GM12872 (cell line): ENCODE data around the gene LRFN4.

Experiments
- TF ChIP-seq, protein P1 (sequence below): IDR thresholded peaks from 3 replicates; pipeline ENCODE4 v1.5.1; 2011; ENCODE audit warnings: low read depth, mild to moderate bottlenecking, low read length, moderate library complexity; ENCODE audit not compliant: insufficient read depth

The LRFN4 gene

DNA sequence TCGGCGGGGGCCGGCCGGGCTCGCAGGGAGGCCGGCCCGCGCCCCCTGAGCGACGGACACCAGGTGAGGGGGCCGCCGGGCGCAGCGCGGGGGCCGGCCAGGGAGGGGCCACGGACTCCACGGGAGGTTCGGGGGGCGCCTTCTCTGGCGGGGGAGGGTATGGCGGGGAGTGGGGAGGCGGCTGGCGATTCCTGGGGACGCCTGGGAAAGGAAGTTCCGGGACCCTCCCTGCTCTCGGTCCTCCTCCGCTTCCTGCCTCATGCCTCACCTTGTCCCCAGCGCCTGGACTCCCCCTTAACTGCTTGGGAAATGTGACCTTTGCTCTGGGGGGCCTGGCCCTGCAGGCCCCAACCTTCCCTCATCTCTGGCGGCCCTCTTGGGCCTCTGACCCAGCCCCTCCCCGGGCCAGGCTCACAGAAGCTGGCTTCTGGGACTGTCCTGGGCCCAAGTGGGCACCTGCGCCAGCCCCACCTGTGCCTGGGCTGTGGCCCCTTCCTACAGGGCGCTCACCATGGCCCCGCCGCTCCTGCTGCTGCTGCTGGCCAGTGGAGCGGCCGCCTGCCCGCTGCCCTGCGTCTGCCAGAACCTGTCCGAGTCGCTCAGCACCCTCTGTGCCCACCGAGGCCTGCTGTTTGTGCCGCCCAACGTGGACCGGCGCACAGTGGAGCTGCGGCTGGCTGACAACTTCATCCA lies 516 bp downstream of the LRFN4 start:
- TF ChIP-seq, protein P1, sequence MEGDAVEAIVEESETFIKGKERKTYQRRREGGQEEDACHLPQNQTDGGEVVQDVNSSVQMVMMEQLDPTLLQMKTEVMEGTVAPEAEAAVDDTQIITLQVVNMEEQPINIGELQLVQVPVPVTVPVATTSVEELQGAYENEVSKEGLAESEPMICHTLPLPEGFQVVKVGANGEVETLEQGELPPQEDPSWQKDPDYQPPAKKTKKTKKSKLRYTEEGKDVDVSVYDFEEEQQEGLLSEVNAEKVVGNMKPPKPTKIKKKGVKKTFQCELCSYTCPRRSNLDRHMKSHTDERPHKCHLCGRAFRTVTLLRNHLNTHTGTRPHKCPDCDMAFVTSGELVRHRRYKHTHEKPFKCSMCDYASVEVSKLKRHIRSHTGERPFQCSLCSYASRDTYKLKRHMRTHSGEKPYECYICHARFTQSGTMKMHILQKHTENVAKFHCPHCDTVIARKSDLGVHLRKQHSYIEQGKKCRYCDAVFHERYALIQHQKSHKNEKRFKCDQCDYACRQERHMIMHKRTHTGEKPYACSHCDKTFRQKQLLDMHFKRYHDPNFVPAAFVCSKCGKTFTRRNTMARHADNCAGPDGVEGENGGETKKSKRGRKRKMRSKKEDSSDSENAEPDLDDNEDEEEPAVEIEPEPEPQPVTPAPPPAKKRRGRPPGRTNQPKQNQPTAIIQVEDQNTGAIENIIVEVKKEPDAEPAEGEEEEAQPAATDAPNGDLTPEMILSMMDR = no peak

DNA sequence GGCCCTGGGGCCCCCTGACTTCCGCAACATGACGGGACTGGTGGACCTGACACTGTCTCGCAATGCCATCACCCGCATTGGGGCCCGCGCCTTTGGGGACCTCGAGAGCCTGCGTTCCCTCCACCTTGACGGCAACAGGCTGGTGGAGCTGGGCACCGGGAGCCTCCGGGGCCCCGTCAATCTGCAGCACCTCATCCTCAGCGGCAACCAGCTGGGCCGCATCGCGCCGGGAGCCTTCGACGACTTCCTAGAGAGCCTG lies 992 bp downstream of the LRFN4 start:
- TF ChIP-seq, protein P1 = no peak

DNA sequence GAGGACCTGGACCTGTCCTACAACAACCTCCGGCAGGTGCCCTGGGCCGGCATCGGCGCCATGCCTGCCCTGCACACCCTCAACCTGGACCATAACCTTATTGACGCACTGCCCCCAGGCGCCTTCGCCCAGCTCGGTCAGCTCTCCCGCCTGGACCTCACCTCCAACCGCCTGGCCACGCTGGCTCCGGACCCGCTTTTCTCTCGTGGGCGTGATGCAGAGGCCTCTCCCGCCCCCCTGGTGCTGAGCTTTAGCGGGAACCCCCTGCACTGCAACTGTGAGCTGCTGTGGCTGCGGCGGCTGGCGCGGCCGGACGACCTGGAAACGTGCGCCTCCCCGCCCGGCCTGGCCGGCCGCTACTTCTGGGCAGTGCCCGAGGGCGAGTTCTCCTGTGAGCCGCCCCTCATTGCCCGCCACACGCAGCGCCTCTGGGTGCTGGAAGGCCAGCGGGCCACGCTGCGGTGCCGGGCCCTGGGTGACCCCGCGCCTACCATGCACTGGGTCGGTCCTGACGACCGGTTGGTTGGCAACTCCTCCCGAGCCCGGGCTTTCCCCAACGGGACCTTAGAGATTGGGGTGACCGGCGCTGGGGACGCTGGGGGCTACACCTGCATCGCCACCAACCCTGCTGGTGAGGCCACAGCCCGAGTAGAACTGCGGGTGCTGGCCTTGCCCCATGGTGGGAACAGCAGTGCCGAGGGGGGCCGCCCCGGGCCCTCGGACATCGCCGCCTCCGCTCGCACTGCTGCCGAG lies 1.5 kb downstream of the LRFN4 start:
- TF ChIP-seq, protein P1 = no peak

DNA sequence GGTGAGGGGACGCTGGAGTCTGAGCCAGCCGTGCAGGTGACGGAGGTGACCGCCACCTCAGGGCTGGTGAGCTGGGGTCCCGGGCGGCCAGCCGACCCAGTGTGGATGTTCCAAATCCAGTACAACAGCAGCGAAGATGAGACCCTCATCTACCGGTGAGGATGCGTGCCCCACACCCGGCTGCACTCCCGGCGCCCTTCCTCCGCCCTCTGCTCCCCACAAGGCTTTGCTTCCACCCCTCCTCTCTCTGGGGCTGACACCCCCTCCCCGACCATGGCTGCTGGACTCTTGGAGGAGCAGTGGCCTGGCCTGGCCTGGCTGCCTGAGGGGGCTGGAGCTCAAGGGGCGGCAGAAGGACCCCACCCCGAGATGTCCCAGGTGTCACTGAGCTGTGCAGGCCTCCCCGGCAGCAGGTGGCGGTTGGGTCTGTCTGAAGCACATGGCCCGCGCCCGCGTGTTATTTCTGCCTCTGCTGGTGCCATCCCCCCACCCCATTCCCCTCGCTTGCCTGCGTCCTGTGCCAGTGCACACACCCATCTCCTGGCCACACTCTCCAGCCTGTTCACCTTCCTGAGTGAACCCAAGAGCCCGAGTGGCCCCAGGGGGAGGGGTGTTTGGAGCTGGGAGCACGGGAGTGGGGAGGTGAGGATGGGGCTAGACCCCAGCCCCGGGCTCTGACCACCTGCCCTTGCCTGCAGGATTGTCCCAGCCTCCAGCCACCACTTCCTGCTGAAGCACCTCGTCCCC lies 2.2 kb downstream of the LRFN4 start:
- TF ChIP-seq, protein P1 = no peak

DNA sequence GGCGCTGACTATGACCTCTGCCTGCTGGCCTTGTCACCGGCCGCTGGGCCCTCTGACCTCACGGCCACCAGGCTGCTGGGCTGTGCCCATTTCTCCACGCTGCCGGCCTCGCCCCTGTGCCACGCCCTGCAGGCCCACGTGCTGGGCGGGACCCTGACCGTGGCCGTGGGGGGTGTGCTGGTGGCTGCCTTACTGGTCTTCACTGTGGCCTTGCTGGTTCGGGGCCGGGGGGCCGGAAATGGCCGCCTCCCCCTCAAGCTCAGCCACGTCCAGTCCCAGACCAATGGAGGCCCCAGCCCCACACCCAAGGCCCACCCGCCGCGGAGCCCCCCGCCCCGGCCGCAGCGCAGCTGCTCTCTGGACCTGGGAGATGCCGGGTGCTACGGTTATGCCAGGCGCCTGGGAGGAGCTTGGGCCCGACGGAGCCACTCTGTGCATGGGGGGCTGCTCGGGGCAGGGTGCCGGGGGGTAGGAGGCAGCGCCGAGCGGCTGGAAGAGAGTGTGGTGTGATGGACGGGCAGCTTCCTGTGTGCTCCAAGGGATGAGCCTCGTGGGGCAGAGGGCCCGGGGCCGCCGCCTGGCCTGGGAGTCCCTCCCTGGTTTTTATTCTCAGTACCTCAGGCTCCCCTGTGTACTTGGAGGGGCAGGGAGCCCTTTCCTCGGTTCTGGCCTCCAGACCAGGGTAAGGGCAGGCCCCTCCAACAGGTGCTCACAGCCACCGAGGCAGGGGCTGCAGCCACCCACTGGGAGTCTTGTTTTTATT lies 3.0 kb downstream of the LRFN4 start:
- TF ChIP-seq, protein P1 = no peak

DNA sequence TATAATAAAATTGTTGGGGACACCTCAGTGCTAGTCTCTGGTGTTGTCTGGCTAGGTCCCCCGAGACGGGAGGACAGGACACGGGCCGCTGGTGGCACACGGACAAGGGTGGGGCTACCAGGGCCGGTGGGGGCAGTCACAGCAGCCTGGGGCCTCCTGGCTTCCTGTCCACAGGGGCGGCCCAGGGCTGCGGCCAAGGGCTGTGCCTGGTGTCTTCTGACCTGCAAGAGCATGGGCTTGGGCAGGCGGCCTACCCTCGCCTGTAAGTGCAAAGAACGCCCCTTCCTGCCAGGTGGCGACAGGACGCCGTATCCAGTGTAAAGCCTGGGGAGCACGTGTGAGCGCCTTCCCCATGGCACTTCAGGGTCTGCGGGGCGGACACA lies 3.6 kb downstream of the LRFN4 start:
- TF ChIP-seq, protein P1 = no peak

DNA sequence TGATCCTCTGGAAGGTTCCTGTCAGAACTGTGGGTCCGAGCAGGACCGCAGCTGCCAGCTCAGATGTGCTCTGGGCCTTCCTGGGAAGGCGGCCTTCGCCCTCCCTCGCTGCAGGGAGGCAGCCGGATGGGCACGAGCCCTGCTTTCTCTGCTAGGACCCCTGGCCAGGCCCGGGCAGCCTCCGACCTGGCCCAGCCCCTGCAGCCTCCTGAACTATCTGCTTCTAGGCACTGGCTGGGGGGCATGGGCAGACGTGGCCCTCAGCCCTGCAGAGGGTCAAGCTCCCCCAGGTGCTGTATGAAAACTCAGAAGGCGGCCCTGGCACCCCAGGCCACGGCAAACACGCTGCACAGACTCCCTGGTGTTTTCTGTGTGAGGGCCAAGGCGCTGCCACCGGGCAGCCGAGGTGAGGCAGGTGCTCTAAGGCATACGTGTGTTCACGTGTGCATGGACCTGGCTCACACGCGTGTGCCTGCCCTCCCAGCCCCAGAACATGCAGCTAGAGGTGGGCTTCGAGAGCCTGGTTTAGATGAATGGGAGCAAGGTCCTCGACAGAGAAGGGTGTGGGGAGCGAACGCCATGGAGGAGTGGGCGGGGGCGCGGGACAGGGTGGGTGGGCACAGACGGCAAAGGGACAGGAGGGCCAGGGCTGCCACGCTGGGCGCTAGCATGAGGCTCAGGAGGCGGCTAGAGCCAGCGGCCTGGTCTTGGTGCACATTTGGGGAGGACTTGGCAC lies 4.3 kb downstream of the LRFN4 start:
- TF ChIP-seq, protein P1 = no peak
